ENCODE data around the gene TCF12.
A peak's percentile ranks its signal among the peaks of the same experiment; 100 is the strongest.

TCF12 gene

DNA sequence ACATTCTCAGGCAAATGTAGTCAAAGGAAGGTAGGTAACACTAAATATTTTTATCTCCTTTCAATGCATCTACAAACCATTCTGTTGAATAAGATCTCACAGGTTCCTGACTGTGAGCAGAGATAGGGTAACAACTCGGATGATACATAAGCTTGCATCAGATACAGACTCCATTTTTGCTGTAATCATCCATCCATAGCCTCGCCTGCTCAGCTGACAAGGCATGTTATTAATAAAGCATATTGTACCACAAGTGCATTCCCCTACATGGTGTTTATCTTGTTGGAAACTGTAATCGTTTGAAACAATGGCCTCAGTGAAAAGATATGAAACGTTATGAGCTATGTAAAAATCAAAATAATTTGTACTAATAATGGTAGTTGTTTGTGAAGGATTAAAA lies 35.4 kb upstream of the TCF12 start:
- no peak overlapping the region for H3K4me3 ChIP-seq (ENCODE audit: control insufficient read depth, low read depth, low read length)
- TF ChIP-seq, protein P1, sequence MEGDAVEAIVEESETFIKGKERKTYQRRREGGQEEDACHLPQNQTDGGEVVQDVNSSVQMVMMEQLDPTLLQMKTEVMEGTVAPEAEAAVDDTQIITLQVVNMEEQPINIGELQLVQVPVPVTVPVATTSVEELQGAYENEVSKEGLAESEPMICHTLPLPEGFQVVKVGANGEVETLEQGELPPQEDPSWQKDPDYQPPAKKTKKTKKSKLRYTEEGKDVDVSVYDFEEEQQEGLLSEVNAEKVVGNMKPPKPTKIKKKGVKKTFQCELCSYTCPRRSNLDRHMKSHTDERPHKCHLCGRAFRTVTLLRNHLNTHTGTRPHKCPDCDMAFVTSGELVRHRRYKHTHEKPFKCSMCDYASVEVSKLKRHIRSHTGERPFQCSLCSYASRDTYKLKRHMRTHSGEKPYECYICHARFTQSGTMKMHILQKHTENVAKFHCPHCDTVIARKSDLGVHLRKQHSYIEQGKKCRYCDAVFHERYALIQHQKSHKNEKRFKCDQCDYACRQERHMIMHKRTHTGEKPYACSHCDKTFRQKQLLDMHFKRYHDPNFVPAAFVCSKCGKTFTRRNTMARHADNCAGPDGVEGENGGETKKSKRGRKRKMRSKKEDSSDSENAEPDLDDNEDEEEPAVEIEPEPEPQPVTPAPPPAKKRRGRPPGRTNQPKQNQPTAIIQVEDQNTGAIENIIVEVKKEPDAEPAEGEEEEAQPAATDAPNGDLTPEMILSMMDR (conservative IDR thresholded peaks at IDR 0.05; ENCODE audit: control insufficient read depth, insufficient read depth, low read depth, low read length): no peak
- DNase-seq (ENCODE audit: low read depth): no peak

DNA sequence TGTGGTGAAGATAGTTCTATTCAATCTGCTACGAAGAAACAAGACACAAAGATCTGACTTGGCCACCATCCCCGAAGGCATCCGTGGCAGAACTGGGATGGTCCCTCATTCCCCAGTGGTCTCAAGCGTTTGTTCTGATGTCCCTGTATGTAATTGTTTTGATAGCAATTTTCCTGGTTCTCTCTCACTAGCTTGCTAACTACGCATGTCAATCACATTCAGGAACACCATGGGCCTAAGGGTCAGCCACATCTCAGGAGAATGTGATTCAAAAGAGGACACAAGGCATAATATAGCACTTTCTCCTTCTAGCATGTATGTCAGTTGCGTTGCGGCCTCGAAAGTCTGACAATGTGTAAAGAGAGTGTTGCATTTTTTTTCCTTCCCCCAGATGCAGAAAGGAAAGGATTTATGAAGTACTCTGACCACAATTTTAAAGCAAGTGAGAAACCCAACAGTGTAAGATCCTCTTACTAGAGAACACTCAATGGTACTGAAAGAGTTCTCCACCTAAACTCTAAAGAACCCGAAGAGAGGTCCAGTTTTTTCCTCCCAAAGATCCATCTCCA lies 32.0 kb upstream of the TCF12 start:
- no peak for DNase-seq (ENCODE audit: low read depth)
- peak overlapping the region; percentile 54 for H3K4me3 ChIP-seq (ENCODE audit: control insufficient read depth, low read depth, low read length)
- TF ChIP-seq, protein P1 (conservative IDR thresholded peaks at IDR 0.05; ENCODE audit: control insufficient read depth, insufficient read depth, low read depth, low read length): no peak

DNA sequence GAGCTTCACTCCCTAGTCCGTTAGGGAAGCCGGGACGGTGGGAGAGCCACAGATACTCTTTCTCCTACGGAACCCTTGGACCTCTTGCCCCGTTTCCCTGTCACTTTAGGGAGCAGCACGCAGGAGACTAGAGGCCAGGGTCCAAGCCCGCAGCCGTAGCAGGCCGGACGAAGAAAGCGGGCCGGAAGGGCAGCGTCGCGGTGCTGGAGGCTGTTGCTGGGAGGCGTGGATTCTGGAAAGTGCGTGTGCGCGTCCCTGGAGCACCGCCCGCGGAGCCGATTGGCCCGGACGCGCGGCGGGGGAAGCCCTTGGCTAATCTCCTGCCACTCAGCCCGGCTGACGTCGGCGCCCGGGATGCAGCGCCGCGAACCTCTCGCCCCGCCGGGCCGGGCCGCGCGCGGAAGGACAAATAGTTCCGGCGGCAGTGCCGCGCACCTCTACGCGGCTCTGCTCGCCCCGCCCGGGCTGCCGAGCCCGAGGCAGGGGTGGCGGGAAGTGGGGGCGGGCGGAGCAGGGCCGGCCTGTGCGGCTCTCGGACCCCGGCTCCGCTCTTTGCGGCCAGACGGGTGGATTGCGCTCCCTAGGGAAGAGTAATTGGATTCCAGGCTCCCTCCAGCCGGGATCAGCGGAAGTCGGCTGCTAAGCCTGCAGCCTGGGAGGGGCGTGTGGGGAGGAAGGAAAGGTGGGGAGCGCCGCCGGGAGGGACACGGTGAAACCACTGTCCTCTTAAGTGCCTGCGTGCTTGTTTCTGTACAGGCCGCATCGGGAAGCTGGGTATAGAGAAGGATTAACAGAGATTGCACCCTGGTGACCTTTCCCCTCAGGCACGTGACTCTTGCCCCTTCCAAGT lies 31.3 kb upstream of the TCF12 start:
- peak overlapping the region; percentile 63 for H3K4me3 ChIP-seq (ENCODE audit: control insufficient read depth, low read depth, low read length)
- TF ChIP-seq, protein P1 (conservative IDR thresholded peaks at IDR 0.05; ENCODE audit: control insufficient read depth, insufficient read depth, low read depth, low read length): peak; percentile 6
- DNase-seq (ENCODE audit: low read depth): peak; percentile 92

DNA sequence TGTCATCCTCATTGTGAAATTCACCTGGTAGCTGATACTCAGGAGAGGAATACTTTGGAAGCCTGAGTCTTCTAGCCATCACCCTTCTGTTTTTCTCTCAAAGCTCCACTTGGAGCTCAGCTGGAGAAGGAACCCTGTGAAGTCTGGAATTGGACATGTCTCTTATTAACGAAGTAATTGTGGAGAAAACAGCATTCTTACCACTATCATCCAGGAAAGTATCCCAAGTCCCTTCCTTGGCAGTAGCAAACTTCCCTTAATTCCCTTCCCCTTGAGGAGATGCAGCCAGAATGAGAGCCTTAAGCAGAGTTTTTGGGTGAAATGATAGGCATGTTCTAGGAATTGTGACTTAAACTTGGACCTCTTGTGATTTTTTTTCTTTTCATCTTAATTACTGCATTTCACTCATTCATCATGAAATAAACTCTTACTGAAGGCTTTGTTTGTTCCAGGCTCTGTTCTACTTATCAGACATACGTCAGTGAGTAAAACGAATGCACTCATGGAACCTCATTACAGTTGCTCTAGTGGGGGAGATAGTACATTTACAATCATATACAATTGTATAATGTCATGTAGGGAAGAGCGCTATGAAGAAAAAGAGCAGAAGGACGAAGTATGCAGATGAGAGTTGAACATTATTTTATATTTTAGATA lies 30.5 kb upstream of the TCF12 start:
- DNase-seq (ENCODE audit: low read depth): no peak
- peak overlapping the region; percentile 63 for H3K4me3 ChIP-seq (ENCODE audit: control insufficient read depth, low read depth, low read length)
- TF ChIP-seq, protein P1 (conservative IDR thresholded peaks at IDR 0.05; ENCODE audit: control insufficient read depth, insufficient read depth, low read depth, low read length): no peak

DNA sequence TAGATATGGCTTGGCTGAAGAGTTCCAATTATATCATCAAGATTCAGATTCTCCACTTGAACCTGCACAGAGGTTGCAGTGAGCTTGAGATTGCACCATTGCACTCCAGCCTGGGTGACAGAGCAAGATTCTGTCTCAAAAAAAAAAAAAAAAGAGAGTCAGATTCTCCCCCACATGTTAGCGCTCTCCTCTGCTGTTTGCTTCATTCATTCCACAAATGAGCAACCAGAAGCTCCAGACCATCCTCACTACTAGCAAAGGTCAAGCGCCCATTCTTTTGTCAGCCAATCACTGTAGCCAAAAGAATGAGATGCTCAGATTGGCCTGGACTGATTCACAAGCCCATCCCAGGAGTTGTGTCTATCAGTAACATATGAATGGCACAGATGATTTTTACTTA lies 28.4 kb upstream of the TCF12 start:
- no peak overlapping the region for H3K4me3 ChIP-seq (ENCODE audit: control insufficient read depth, low read depth, low read length)
- DNase-seq (ENCODE audit: low read depth): no peak
- TF ChIP-seq, protein P1 (conservative IDR thresholded peaks at IDR 0.05; ENCODE audit: control insufficient read depth, insufficient read depth, low read depth, low read length): no peak

DNA sequence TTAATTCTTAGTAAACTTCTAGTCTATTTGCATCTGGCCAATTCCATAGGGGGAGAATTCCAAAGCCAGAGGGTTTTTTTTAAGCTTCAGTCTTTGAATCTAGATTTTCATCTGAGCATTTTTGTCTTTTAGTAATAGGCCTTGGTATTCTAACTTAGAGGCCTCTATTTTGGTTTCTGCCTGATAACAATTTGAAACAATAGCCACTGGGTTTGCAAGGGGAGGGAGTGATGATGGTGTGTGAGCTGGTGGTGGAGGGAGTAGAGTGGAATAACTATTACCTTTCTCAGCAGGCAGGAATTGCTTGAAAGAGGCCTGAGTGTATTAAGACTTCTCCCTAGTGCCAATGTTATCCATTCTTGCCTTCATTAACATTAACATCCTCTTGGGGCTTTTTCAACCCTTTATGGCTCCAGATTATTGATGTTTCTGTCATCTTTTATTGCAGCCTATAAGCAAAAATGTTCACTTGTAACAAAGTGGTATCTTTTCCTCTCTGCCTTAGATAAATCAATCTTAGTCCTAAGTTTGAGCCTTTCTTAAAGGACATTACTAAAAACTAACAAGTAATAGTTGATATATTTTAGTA lies 26.5 kb upstream of the TCF12 start:
- no peak overlapping the region for H3K4me3 ChIP-seq (ENCODE audit: control insufficient read depth, low read depth, low read length)
- TF ChIP-seq, protein P1 (conservative IDR thresholded peaks at IDR 0.05; ENCODE audit: control insufficient read depth, insufficient read depth, low read depth, low read length): no peak
- no peak for DNase-seq (ENCODE audit: low read depth)

All from fibroblast of mammary gland (primary cell).